ENCODE measurements around the gene SETD6.
"Not testable (repeated sequence)": the region's sequence is repeated elsewhere in the genome, so short reads cannot be mapped to it uniquely, and the experiment has no call there.

- not testable (repeated sequence) for TF ChIP-seq PRDM10 (tag by site-specific recombination; IDR thresholded peaks at IDR 0.05); REST (tag by site-specific recombination; IDR thresholded peaks at IDR 0.05); ZFP41 (tag by site-specific recombination; IDR thresholded peaks at IDR 0.05; ENCODE audit: borderline replicate concordance); ZNF639 (tag by site-specific recombination; IDR thresholded peaks at IDR 0.05); ZBTB21 (tag by site-specific recombination; IDR thresholded peaks at IDR 0.05)
These were observed 24.8 kb upstream of the SETD6 start for GRCh38 chr16:58490539-58490938.
